MM.1S (cell line): Measurements from ENCODE around the gene PODNL1.

Source experiments
- DNase-seq: peaks from one replicate; pipeline ENCODE4 v3.0.0-alpha.2; 2015
- H2AFZ ChIP-seq: fragments of 300-600 bp; sonication (generic); 2 replicates; pipeline ENCODE4 v1.6.0; 2016; ENCODE audit warnings: antibody characterized with exemption, low read length
- H3F3A ChIP-seq: fragments of 300-600 bp; sonication (generic); 2 replicates; pipeline ENCODE4 v1.6.1; 2016; ENCODE audit warnings: mild to moderate bottlenecking, antibody characterized with exemption, low read length, moderate library complexity, mixed read lengths; ENCODE audit not compliant: insufficient read depth
- H3K27ac ChIP-seq: fragments of 300-600 bp; sonication (generic); 2 replicates; pipeline ENCODE4 v1.5.1; 2016; ENCODE audit warnings: mild to moderate bottlenecking, low read length
- H3K27me3 ChIP-seq: fragments of 300-600 bp; sonication (generic); replicated peaks from 2 replicates; pipeline ENCODE4 v1.6.0; 2016; ENCODE audit warnings: low read length; ENCODE audit not compliant: insufficient read depth
- H3K36me3 ChIP-seq: fragments of 300-600 bp; sonication (generic); replicated peaks from 2 replicates; pipeline ENCODE4 v1.6.1; 2016; ENCODE audit warnings: mild to moderate bottlenecking, low read length, mixed read lengths; ENCODE audit not compliant: insufficient read depth
- H3K4me1 ChIP-seq: fragments of 300-600 bp; sonication (generic); 2 replicates; pipeline ENCODE4 v1.6.1; 2016; ENCODE audit warnings: low read length, mixed read lengths
- H3K4me2 ChIP-seq: fragments of 300-600 bp; sonication (generic); 2 replicates; pipeline ENCODE4 v1.6.0; 2016; ENCODE audit warnings: low read depth, low read length
- H3K4me3 ChIP-seq: fragments of 300-600 bp; sonication (generic); 2 replicates; pipeline ENCODE4 v1.5.1; 2016; ENCODE audit warnings: low read length, mixed read lengths
- H3K79me2 ChIP-seq: fragments of 300-600 bp; sonication (generic); 2 replicates; pipeline ENCODE4 v1.6.1; 2016; ENCODE audit warnings: mixed run types, low read length, mixed read lengths
- H3K9ac ChIP-seq: fragments of 300-600 bp; sonication (generic); 2 replicates; pipeline ENCODE4 v1.6.1; 2016; ENCODE audit warnings: low read length, mixed read lengths
- H3K9me2 ChIP-seq: fragments of 300-600 bp; sonication (generic); replicated peaks from 2 replicates; pipeline ENCODE4 v1.6.1; 2016; ENCODE audit warnings: mild to moderate bottlenecking, low read length, mixed read lengths; ENCODE audit not compliant: insufficient read depth
- H3K9me3 ChIP-seq: fragments of 300-600 bp; sonication (generic); replicated peaks from 2 replicates; pipeline ENCODE4 v1.6.1; 2016; ENCODE audit warnings: mild to moderate bottlenecking, low read length, mixed read lengths; ENCODE audit not compliant: insufficient read depth
- H4K20me1 ChIP-seq: fragments of 300-600 bp; sonication (generic); 2 replicates; pipeline ENCODE4 v1.6.1; 2016; ENCODE audit warnings: mild to moderate bottlenecking, low read length, moderate library complexity, mixed read lengths; ENCODE audit not compliant: insufficient read depth
- EZH2 ChIP-seq: fragments of 300-600 bp; sonication (generic); optimal IDR thresholded peaks from 2 replicates; pipeline ENCODE3; 2017; ENCODE audit warnings: low read depth, mild to moderate bottlenecking, antibody characterized with exemption, low read length, mixed read lengths
- EZH2phosphoT487 ChIP-seq: fragments of 300-600 bp; sonication (generic); IDR thresholded peaks from 2 replicates; pipeline ENCODE4 v1.6.1; 2018; ENCODE audit warnings: antibody characterized with exemption, low read length
- TF ChIP-seq, protein P1 (sequence below): fragments of 300-600 bp; sonication (generic); IDR thresholded peaks from 2 replicates; pipeline ENCODE4 v1.5.1; 2016; ENCODE audit warnings: antibody characterized with exemption, low read length, mixed read lengths

The PODNL1 gene

DNA sequence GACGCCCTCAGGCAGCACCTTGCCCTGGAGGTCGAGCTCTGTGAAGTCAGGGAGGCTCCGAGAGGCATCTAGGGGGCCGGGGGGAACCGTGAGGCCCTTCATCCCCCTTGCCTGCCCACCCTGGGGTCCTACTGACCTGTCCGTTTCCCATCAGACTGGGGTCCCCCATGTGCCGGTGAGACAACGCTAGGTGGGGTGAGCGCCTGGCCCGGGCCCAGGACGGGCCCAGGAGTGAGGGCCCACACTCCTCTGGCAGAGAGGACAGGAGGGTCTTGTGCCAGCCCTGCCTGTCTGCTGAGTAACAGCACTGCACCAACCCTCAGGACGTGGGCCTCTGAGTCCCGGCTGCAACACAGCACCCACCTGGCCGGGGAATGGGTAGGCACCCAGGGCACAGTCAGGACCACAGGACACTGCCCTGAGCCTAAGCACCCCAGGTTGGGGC is 28.5 kb upstream of the PODNL1 start:
- H3K4me3 ChIP-seq, result no peak overlapping the region
- no peaks in the 10 kb centered on the region for H3F3A ChIP-seq
- H3K27me3 ChIP-seq, result no peaks in the 10 kb centered on the region
- DNase-seq, result no peak
- H2AFZ ChIP-seq, result no peak overlapping the region
- H4K20me1 ChIP-seq, result no peaks in the 10 kb centered on the region
- H3K79me2 ChIP-seq, result no peaks in the 10 kb centered on the region
- no peaks in the 10 kb centered on the region for H3K4me1 ChIP-seq
- TF ChIP-seq EZH2phosphoT487, result no peak
- no peak for TF ChIP-seq EZH2
- TF ChIP-seq, protein P1, sequence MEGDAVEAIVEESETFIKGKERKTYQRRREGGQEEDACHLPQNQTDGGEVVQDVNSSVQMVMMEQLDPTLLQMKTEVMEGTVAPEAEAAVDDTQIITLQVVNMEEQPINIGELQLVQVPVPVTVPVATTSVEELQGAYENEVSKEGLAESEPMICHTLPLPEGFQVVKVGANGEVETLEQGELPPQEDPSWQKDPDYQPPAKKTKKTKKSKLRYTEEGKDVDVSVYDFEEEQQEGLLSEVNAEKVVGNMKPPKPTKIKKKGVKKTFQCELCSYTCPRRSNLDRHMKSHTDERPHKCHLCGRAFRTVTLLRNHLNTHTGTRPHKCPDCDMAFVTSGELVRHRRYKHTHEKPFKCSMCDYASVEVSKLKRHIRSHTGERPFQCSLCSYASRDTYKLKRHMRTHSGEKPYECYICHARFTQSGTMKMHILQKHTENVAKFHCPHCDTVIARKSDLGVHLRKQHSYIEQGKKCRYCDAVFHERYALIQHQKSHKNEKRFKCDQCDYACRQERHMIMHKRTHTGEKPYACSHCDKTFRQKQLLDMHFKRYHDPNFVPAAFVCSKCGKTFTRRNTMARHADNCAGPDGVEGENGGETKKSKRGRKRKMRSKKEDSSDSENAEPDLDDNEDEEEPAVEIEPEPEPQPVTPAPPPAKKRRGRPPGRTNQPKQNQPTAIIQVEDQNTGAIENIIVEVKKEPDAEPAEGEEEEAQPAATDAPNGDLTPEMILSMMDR, result no peak
- no peaks in the 10 kb centered on the region for H3K9me2 ChIP-seq
- H3K9ac ChIP-seq, result no peak overlapping the region
- no peak overlapping the region for H3K27ac ChIP-seq
- H3K9me3 ChIP-seq, result no peaks in the 10 kb centered on the region
- no peak overlapping the region for H3K4me2 ChIP-seq
- H3K36me3 ChIP-seq, result no peaks in the 10 kb centered on the region

DNA sequence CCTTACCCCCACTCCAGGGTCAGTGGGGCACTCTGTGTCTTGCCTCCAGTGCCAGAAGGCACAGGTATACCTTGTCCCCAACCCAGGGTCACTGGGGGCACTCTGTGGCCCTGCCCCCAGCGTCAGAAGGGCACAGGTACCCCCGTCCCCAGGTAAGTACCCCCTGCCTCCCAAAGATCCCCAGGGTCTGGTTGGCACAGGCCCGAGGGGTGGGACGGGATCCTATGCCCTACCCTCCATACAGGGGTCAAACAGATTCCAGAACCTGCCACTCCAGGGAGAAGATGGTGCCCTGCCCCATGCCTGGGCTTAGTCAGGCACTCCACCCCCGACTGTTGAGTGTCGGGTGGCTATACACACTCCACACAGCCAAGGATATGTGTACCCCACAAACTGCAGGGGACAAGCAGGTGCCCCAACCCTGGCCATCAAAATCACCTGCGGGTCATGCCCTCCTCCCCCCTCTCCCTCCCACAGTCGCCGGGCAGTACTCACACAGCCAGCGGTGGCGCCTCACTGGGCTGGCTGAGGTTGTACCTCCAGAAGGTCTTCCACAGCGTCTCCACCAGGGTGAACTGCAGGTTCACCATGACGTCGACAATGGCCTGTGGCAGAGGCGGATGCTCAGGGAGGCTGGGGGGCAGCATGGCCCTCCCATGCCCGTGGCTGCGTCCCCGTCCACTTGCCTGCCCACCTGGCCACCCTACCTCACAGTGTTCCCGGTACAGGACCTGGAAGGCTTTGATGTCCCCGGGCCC is 27.9 kb upstream of the PODNL1 start:
- no peaks in the 10 kb centered on the region for H3K36me3 ChIP-seq
- TF ChIP-seq EZH2, result no peak
- TF ChIP-seq, protein P1, result no peak
- no peak for TF ChIP-seq EZH2phosphoT487
- DNase-seq, result no peak

DNA sequence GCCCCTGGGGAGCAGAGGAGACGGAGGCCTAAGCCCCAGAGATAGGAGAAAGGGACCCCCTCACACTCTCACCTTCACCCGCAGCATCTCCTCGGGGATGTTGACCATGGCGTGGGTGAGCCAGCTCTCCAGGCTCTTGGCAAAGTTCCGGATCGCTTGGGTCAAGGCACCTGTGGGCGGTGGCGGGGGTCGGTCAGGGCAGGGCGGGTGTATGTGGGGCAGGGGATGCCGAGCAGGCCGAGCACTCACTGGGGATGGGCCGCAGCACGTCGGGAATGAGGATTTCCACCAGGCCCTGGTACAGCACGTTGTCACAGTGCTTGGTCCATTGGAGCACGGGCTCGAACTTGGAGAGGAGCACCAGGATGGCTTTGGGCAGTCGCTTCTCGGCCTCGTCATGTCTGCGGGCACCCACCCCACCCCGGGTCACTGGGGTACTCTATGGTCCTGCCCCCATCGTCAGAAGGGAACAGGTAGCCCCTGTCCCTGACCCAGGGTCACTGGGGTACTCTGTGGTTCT is 27.2 kb upstream of the PODNL1 start:
- no peak overlapping the region for H3K27ac ChIP-seq

More for the DNA sequence above, 27.9 kb upstream of the PODNL1 start:
- Histone ChIP-seq H3K4me2 (no peak overlapping the region), H3K4me3 (no peak overlapping the region), H3K4me1 (no peaks in the 10 kb centered on the region), H3K79me2 (no peaks in the 10 kb centered on the region), H3K9me3 (no peaks in the 10 kb centered on the region), H3K27me3 (no peaks in the 10 kb centered on the region), H3K9ac (no peak overlapping the region), H4K20me1 (no peaks in the 10 kb centered on the region), H3K27ac (no peak overlapping the region), H2AFZ (no peak overlapping the region), H3K9me2 (no peaks in the 10 kb centered on the region), H3F3A (no peaks in the 10 kb centered on the region)

More for the DNA sequence above, 27.2 kb upstream of the PODNL1 start:
- H3K4me1 ChIP-seq, result no peaks in the 10 kb centered on the region
- H2AFZ ChIP-seq, result no peak overlapping the region
- no peaks in the 10 kb centered on the region for H3K36me3 ChIP-seq
- DNase-seq, result no peak
- H3K9me2 ChIP-seq, result no peaks in the 10 kb centered on the region
- no peak overlapping the region for H3K4me2 ChIP-seq
- no peaks in the 10 kb centered on the region for H3K9me3 ChIP-seq
- H3K4me3 ChIP-seq, result no peak overlapping the region
- TF ChIP-seq EZH2phosphoT487 (no peak), EZH2 (no peak)
- TF ChIP-seq, protein P1, result no peak
- H3F3A ChIP-seq, result no peaks in the 10 kb centered on the region
- no peak overlapping the region for H3K9ac ChIP-seq
- no peaks in the 10 kb centered on the region for H4K20me1 ChIP-seq
- H3K27me3 ChIP-seq, result no peaks in the 10 kb centered on the region
- no peaks in the 10 kb centered on the region for H3K79me2 ChIP-seq
